ENCODE measurements around the gene KIF16B.
"Not testable (repeated sequence)": the region's sequence is repeated elsewhere in the genome, so short reads cannot be mapped to it uniquely, and the experiment has no call there.

The KIF16B gene

GRCh38 chr20:16520154-16520553 is 53.1 kb downstream of the KIF16B start:
- no peak for DNase-seq

GRCh38 chr20:16519673-16520072 is 53.6 kb downstream of the KIF16B start:
- DNase-seq: not testable (repeated sequence)

- no peak for DNase-seq
Measured at GRCh38 chr20:16518784-16519084, 54.5 kb downstream of the KIF16B start.

- DNase-seq: peak; percentile 81
Measured at GRCh38 chr20:16517946-16518783, 55.1 kb downstream of the KIF16B start.

- no peak for DNase-seq
Measured at GRCh38 chr20:16516794-16517193, 56.5 kb downstream of the KIF16B start.

GRCh38 chr20:16515046-16515445 is 58.2 kb downstream of the KIF16B start:
- DNase-seq: no peak

- DNase-seq: no peak
Measured at GRCh38 chr20:16514140-16514539, 59.1 kb downstream of the KIF16B start.

- no peak for DNase-seq
Measured at GRCh38 chr20:16505894-16506293, 67.4 kb downstream of the KIF16B start.

GRCh38 chr20:16501301-16501700 is 71.9 kb downstream of the KIF16B start:
- DNase-seq: no peak

- DNase-seq: no peak
Measured at GRCh38 chr20:16500197-16500596, 73.1 kb downstream of the KIF16B start.

- DNase-seq: no peak
Measured at GRCh38 chr20:16498526-16499253, 74.6 kb downstream of the KIF16B start.

- DNase-seq: no peak
Measured at GRCh38 chr20:16497896-16498295, 75.4 kb downstream of the KIF16B start.

- no peak for DNase-seq
Measured at GRCh38 chr20:16493486-16493885, 79.8 kb downstream of the KIF16B start.

- DNase-seq: no peak
Measured at GRCh38 chr20:16491294-16491905, 81.8 kb downstream of the KIF16B start.

GRCh38 chr20:16490696-16491095 is 82.6 kb downstream of the KIF16B start:
- no peak for DNase-seq

GRCh38 chr20:16488616-16489015 is 84.6 kb downstream of the KIF16B start:
- DNase-seq: no peak

GRCh38 chr20:16488086-16488485 is 85.2 kb downstream of the KIF16B start:
- no peak for DNase-seq

GRCh38 chr20:16486532-16486931 is 86.7 kb downstream of the KIF16B start:
- no peak for DNase-seq

GRCh38 chr20:16485401-16485800 is 87.8 kb downstream of the KIF16B start:
- no peak for DNase-seq

GRCh38 chr20:16483024-16483423 is 90.2 kb downstream of the KIF16B start:
- DNase-seq: no peak

GRCh38 chr20:16481977-16482376 is 91.3 kb downstream of the KIF16B start:
- DNase-seq: no peak

GRCh38 chr20:16479666-16480065 is 93.6 kb downstream of the KIF16B start:
- DNase-seq: no peak

GRCh38 chr20:16477632-16478031 is 95.6 kb downstream of the KIF16B start:
- peak; percentile 9 for DNase-seq

GRCh38 chr20:16476032-16476431 is 97.2 kb downstream of the KIF16B start:
- DNase-seq: peak; percentile 73
